ENCODE measurements around the gene PRAMEF12.
"Not testable (repeated sequence)": the region's sequence is repeated elsewhere in the genome, so short reads cannot be mapped to it uniquely, and the experiment has no call there.

The PRAMEF12 gene

GRCh38 chr1:12772520-12772919 lies 1.0 kb upstream of the PRAMEF12 start:
- no peak for DNase-seq

GRCh38 chr1:12774801-12775345 lies 1.3 kb downstream of the PRAMEF12 start:
- no peak for DNase-seq

- no peak for DNase-seq
These were observed 1.9 kb downstream of the PRAMEF12 start for GRCh38 chr1:12775443-12775842.

- no peak for DNase-seq
These were observed 3.4 kb downstream of the PRAMEF12 start for GRCh38 chr1:12776801-12777557.

- no peak for DNase-seq
These were observed 4.5 kb downstream of the PRAMEF12 start for GRCh38 chr1:12778061-12778460.

- no peak for DNase-seq
These were observed 5.4 kb downstream of the PRAMEF12 start for GRCh38 chr1:12778907-12779306.

GRCh38 chr1:12781488-12781887 lies 8.0 kb downstream of the PRAMEF12 start:
- not testable (repeated sequence) for DNase-seq

- not testable (repeated sequence) for DNase-seq
These were observed 10.2 kb downstream of the PRAMEF12 start for GRCh38 chr1:12783783-12784182.

- not testable (repeated sequence) for DNase-seq
These were observed 11.2 kb downstream of the PRAMEF12 start for GRCh38 chr1:12784729-12785128.

- not testable (repeated sequence) for DNase-seq
These were observed 17.6 kb downstream of the PRAMEF12 start, which contains the start of gene PRAMEF1 for GRCh38 chr1:12791097-12791496. Gene PRAMEF1, plus strand, starts transcription at chr1:12791397. Its CDS starts 1,831 bp downstream, at chr1:12793228.

GRCh38 chr1:12798911-12799310 lies 25.4 kb downstream of the PRAMEF12 start:
- DNase-seq: no peak

GRCh38 chr1:12799730-12800129 lies 26.2 kb downstream of the PRAMEF12 start:
- no peak for DNase-seq

GRCh38 chr1:12809933-12810332 lies 36.4 kb downstream of the PRAMEF12 start:
- DNase-seq: no peak

- DNase-seq: no peak
These were observed 37.3 kb downstream of the PRAMEF12 start for GRCh38 chr1:12810691-12811408.

- DNase-seq: no peak
These were observed 37.9 kb downstream of the PRAMEF12 start for GRCh38 chr1:12811409-12811784.

GRCh38 chr1:12819061-12819460 lies 45.5 kb downstream of the PRAMEF12 start:
- not testable (repeated sequence) for DNase-seq
